NCI-H510A treated with DMSO at 0.1 percent for 48 hours (cell line): ENCODE results near the gene PMFBP1.

Experiments
- DNase-seq: peaks from one replicate; lab custom pipeline; 2025; lab: John Stamatoyannopoulos, UW

The PMFBP1 gene

GRCh38 chr16:72129976-72130656 is 41.8 kb downstream of the PMFBP1 start:
- peak; percentile 12 for DNase-seq

DNA sequence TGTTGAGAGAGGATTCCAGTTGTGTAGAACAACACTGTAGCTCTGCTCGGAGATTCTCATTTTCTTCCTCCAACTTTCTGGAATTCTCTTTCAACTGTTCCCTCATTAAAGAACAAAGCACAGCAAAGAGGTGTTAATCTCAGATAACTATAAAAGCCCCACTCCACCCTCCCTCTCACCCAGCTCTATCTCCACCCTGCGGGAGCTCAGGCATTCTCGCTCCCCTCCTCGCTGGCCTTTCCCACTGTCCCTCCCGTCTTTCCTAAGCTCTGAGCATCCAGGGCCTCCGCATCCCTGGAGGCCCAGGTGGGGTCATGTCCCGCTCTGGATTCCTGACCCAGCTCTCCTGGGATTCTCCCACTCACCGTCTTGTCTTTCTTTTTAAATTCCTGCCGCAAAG is 43.3 kb downstream of the PMFBP1 start:
- no peak for DNase-seq

DNA sequence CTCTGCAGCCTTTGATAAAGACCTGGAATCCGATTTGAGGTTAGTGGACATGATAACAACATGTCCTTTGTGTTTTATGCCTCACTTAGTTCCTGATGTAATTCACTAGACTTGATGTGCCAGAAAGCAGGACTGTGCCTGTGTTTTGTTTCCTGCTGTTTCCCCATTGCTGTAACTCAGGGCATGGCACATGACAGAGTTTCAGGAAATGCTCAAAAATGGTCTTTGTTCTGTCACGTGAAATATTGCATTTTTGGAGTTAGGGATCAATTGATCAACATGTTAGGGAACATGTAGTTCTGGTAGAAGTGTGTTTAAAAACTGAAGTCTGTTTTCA is 45.6 kb downstream of the PMFBP1 start:
- no peak for DNase-seq

DNA sequence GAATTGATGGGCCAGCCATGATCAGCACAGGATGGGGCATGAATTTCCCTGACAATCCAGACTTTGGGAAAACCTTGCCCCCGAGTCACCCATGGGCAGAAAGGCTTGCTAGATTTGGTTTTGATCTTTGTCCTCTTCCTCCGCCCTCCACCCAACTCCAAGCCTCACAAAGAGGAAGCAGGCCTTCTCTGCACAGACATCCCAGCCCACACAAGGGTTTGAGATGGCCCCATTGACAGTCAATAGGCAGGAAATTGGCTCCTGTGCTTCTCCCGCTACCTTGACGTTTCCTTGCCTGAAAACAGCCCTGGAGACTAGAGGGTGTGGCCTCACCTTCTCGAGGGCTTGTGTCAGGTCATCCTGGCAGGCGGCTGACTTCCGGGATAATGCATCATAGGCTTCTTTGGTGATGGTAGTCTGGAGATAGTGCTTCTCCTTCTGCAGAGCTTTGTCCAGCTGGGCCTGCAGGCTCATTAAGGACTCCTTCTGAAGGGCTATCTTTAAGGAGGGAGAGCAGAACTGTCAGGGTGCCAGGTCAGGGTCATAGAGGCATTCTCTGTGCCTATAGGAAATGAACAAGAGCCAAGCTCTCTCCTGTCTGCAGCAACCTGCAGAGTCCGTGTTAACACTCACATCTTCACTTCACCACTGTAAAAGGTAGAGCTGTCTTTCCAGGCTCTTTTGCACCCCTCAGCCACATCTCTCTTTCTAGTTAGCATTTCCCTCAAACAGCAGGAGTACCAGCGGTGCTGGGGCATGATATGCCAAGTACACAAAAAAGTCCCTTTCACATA is 46.1 kb downstream of the PMFBP1 start:
- no peak for DNase-seq

GRCh38 chr16:72124761-72125634 is 47.0 kb downstream of the PMFBP1 start:
- DNase-seq: peak; percentile 60

DNA sequence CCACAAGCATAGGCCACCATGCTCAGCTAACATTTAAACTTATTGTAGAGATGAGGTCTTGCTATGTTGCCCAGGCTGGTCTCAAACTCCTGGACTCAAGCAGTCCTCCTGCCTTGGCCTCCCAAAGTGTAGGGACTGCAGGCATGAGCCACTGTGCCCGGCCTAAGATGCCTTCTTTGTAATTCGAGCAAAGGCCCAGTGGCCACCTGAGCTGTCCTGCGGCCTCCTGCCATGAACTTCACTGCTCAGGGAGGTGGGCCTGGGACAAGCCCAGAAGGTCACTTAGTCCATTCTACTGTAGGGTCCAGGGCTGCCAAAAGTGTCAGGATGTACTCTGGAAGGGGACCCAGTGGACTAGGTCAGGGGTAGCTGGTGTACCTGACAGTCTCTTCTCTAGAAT is 47.8 kb downstream of the PMFBP1 start:
- no peak for DNase-seq

DNA sequence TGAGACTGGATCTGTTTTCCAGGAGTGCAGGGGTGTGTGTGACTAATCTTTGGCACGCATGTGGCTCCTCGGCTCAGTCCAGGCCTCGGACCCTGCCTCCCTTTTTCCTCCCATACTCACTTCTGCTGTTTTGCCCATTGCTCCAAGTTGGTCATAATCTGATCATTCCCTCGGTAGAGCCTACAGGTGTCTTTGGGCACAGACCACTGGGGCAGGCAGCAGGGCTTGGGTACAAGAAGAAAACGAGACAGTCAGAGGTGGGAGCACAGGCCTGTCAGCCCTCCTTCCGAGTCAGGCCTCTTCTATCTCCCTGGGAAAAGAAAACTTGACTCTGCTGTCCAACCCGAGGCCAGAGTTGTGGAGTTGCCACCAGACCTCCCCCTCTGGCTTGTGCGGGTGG is 48.5 kb downstream of the PMFBP1 start:
- no peak for DNase-seq

- DNase-seq: no peak
Measured at GRCh38 chr16:72122916-72123315, 49.0 kb downstream of the PMFBP1 start.

DNA sequence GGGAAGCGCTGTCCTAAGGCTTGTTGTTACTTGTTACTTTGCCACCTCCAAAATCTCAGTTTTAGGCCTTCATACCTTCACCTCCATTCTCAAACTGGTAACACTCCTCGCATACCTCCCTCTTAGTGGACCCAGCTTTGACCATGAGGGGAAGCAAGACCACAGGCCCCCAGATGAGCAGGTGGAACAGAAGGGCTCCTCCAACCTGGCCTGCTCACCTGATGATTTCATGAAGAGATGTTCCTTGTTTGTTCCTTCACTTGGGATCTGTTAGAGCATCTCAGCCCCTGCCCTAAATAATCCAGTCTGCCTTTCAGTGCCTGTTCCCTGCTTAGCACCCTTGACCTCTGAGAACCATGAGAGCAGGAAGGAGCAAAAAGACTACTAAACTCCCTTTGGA is 49.6 kb downstream of the PMFBP1 start:
- no peak for DNase-seq

GRCh38 chr16:72120026-72120425 is 51.9 kb downstream of the PMFBP1 start:
- DNase-seq: no peak

DNA sequence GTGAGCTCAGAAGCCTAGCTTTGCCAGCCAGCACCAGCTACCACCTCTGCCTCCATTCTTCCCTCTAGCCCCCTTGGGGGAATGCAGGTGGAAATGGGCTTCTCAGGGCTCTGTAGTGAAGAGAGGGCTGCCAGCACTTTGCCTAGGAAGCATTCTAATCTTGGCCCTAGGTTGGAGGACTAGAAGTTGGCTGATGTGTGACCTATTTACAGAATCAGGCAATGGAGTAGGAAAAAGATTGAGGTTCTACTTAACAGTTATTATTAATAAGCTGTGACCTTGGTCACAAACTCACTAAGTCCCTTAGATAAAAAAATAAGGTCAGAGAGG is 58.4 kb downstream of the PMFBP1 start:
- no peak for DNase-seq

GRCh38 chr16:72112906-72113615 is 58.9 kb downstream of the PMFBP1 start:
- no peak for DNase-seq

- DNase-seq: no peak
Measured at GRCh38 chr16:72112452-72112792, 59.5 kb downstream of the PMFBP1 start.

DNA sequence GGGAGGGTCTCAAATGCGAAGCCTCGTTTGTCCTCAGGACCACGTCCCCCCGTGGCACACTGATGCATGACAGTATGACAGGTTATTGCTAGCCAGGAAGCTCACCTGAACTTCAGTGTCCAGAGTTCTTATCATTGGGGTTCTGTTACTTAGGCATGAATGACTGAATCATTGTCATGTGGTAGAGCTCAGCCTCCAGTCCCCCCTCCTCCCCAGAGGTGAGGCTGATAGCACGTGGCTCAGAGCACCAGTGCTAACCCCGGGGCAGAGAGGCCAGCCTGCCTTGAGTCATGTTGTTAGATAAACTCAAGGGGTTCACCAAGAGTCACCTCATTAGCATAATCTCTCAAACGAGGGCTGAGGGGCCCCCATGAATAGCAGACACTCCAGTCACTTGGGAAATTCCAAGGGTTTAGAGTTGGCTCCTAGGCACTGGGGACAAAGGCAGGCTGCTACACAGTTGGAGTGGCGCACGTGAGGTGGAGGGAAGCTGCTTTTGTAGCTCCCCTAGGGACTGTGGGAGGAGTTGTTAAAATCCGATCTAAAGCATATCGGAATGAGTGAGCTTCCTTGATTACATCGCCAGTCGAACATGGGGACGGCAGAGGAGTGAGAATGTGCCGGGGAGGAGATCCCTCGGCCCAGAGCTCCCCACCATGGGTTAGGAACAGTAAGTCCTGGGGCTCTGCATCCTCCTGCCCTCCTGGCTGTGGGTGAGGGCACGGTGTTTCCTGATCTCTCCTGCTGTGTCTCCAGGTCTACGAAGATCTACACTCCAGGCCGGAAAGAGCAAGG is 60.1 kb downstream of the PMFBP1 start:
- no peak for DNase-seq

GRCh38 chr16:72110662-72111615 is 61.0 kb downstream of the PMFBP1 start:
- DNase-seq: no peak

DNA sequence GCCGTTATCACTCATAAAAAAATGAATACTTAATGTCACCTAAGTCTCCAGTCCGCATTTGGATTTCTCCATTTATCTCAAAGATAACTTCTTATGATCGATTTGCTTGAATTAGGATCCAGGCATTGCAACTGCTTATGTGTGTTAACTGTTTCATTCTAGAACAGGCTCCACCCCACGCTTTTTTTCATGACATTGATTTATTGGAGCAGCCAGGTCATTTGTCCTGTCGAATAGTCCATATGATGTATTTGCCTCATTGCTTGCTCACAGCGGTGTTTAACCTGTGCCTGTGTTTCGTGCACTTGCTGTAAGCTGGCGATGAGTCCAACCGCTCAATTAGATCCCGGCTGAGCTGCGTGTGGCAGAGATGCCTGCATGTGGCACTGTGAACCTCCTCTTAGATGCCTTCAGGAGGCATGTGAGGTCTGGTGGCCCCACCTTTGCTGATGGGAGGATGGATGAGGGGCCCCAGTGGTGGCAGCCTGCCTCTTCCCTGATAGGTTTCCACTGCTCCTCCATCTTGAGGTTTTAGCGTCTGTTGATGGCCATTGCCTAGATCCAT is 61.9 kb downstream of the PMFBP1 start:
- DNase-seq: no peak

DNA sequence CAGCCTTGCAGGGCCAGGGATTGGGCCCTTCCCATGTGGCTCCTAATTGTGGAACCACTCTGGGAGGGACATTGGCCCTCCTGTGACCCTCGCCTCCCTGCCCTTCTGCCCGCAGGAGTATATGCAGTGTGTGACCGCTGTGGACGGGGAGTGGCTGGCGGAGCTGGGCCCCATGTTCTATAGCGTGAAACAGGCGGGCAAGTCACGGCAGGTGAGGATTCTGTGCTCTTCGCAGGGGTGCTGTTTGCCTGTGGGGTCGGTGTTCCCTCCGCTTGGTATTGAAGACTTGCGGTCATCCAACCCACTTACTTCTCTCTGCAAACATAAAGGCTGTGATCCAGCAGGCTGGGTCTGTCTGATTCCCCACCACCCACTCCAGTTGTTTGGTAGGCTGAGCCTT is 62.7 kb downstream of the PMFBP1 start:
- DNase-seq: no peak

GRCh38 chr16:72108353-72109102 is 63.4 kb downstream of the PMFBP1 start:
- DNase-seq: no peak

DNA sequence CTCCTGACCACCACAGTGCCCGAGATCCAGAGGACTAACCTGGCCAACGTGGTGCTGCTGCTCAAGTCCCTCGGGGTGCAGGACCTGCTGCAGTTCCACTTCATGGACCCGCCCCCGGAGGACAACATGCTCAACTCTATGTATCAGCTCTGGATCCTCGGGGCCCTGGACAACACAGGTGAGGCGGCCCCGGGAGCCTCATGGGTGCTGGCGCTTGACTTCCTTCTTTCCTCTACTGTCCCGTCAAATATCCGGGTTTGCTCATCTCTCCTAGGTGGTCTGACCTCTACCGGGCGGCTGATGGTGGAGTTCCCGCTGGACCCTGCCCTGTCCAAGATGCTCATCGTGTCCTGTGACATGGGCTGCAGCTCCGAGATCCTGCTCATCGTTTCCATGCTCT is 64.6 kb downstream of the PMFBP1 start:
- DNase-seq: no peak
